HepG2 (cell line): ENCODE data around the gene QKI. TPM values are rescaled to one million over a fixed set of nuclear protein-coding genes. Genes with fewer than 3 reads are reported as not detected.

ENCODE experiments used
- ARID2 ChIP-seq: sonication (generic); formaldehyde crosslinking; IDR thresholded peaks from 2 replicates; pipeline ENCODE4 v1.8.1; 2022; ENCODE audit warnings: mild to moderate bottlenecking, missing genetic modification reagents, borderline replicate concordance
- ASH2L ChIP-seq: fragments of 300-600, 200-600 bp; sonication (generic); IDR thresholded peaks from 2 replicates; pipeline ENCODE4 v1.7.0; 2017; ENCODE audit warnings: low read depth, mild to moderate bottlenecking, moderate library complexity, mixed read lengths, low read length; ENCODE audit not compliant: insufficient read length
- ATF5 ChIP-seq: sonication (generic); formaldehyde crosslinking; IDR thresholded peaks from 2 replicates; pipeline ENCODE4 v1.4.0; 2020; ENCODE audit warnings: mild to moderate bottlenecking, low read depth, missing genetic modification reagents
- BHLHE40 ChIP-seq: IDR thresholded peaks from 2 replicates; pipeline ENCODE4 v1.6.1; 2011; ENCODE audit warnings: low read length, improper control_type of control experiment
- ELF1 ChIP-seq: sonication (generic); formaldehyde crosslinking; IDR thresholded peaks from 2 replicates; pipeline ENCODE4 v1.4.0; 2020; ENCODE audit warnings: missing genetic modification reagents
- ESRRA ChIP-seq: sonication (generic); formaldehyde crosslinking; IDR thresholded peaks from 2 replicates; pipeline ENCODE4 v1.5.1; 2020; ENCODE audit warnings: mild to moderate bottlenecking, low read depth, missing genetic modification reagents
- ETV5 ChIP-seq: IDR thresholded peaks from 2 replicates; pipeline ENCODE4 v1.6.1; 2018; ENCODE audit warnings: missing biosample characterization, missing genetic modification reagents, inconsistent platforms, borderline replicate concordance
- FOSL1 ChIP-seq: sonication (generic); formaldehyde crosslinking; IDR thresholded peaks from 2 replicates; pipeline ENCODE4 v1.9.0; 2021; ENCODE audit warnings: missing genetic modification reagents, borderline replicate concordance
- FOXK1 ChIP-seq: sonication (generic); formaldehyde crosslinking; IDR thresholded peaks from 2 replicates; pipeline ENCODE4 v1.4.0; 2020; ENCODE audit warnings: low read depth, missing genetic modification reagents, borderline replicate concordance
- FOXM1 ChIP-seq: sonication (generic); formaldehyde crosslinking; IDR thresholded peaks from 2 replicates; pipeline ENCODE4 v1.5.0; 2020; ENCODE audit warnings: missing genetic modification reagents
- GTF2F1 ChIP-seq: fragments of 150-350 bp; IDR thresholded peaks from 2 replicates; pipeline ENCODE4 v1.6.1; 2014; ENCODE audit warnings: low read length
- HINFP ChIP-seq: sonication (generic); formaldehyde crosslinking; IDR thresholded peaks from 2 replicates; pipeline ENCODE4 v1.4.0; 2020; ENCODE audit warnings: low read depth, mild to moderate bottlenecking, missing genetic modification reagents
- KDM1A ChIP-seq: IDR thresholded peaks from 2 replicates; pipeline ENCODE4 v1.6.1; 2016; ENCODE audit warnings: missing compliant biosample characterization
- MTA1 ChIP-seq: sonication (generic); formaldehyde crosslinking; IDR thresholded peaks from 2 replicates; pipeline ENCODE4 v1.4.0; 2020; ENCODE audit warnings: missing genetic modification reagents, mild to moderate bottlenecking, borderline replicate concordance
- NAIF1 ChIP-seq: sonication (generic); formaldehyde crosslinking; IDR thresholded peaks from 2 replicates; pipeline ENCODE4 v1.5.0; 2020; ENCODE audit warnings: mild to moderate bottlenecking, missing genetic modification reagents, borderline replicate concordance
- NFIB ChIP-seq: sonication (generic); formaldehyde crosslinking; IDR thresholded peaks from 2 replicates; pipeline ENCODE4 v1.9.0; 2021; ENCODE audit warnings: missing genetic modification reagents, mild to moderate bottlenecking, borderline replicate concordance
- PCBP2 ChIP-seq: fragments of 200-400 bp; formaldehyde crosslinking; optimal IDR thresholded peaks from 2 replicates; pipeline ENCODE3; 2018; ENCODE audit warnings: low read length, low read depth; ENCODE audit not compliant: poor library complexity, severe bottlenecking
- PPARG ChIP-seq: conservative IDR thresholded peaks from 2 replicates; pipeline ENCODE4 v1.6.1; 2016; ENCODE audit warnings: missing biosample characterization, missing genetic modification reagents
- ZBTB1 ChIP-seq: sonication (generic); formaldehyde crosslinking; IDR thresholded peaks from 2 replicates; pipeline ENCODE4 v1.4.0; 2020; ENCODE audit warnings: missing genetic modification reagents, borderline replicate concordance
- ZIK1 ChIP-seq: sonication (generic); formaldehyde crosslinking; IDR thresholded peaks from 2 replicates; pipeline ENCODE4 v1.5.0; 2020; ENCODE audit warnings: mild to moderate bottlenecking, low read depth, missing genetic modification reagents, borderline replicate concordance
- ZNF138 ChIP-seq: sonication (generic); formaldehyde crosslinking; IDR thresholded peaks from 2 replicates; pipeline ENCODE4 v1.5.0; 2020; ENCODE audit warnings: mild to moderate bottlenecking, low read depth, missing genetic modification reagents
- ZNF275 ChIP-seq: sonication (generic); formaldehyde crosslinking; IDR thresholded peaks from 2 replicates; pipeline ENCODE4 v1.8.0; 2022; ENCODE audit warnings: missing genetic modification reagents, mild to moderate bottlenecking, inconsistent platforms, borderline replicate concordance
- ZNF33A ChIP-seq: sonication (generic); formaldehyde crosslinking; IDR thresholded peaks from 2 replicates; pipeline ENCODE4 v1.5.1; 2020; ENCODE audit warnings: missing genetic modification reagents, mild to moderate bottlenecking, moderate library complexity, borderline replicate concordance
- ZNF552 ChIP-seq: sonication (generic); formaldehyde crosslinking; IDR thresholded peaks from 2 replicates; pipeline ENCODE4 v1.9.0; 2022; ENCODE audit warnings: missing genetic modification reagents, mild to moderate bottlenecking, borderline replicate concordance
- ZNF605 ChIP-seq: sonication (generic); formaldehyde crosslinking; IDR thresholded peaks from 2 replicates; pipeline ENCODE4 v1.8.0; 2022; ENCODE audit warnings: mild to moderate bottlenecking, missing genetic modification reagents
- ZNF619 ChIP-seq: sonication (generic); formaldehyde crosslinking; IDR thresholded peaks from 2 replicates; pipeline ENCODE4 v1.4.0; 2020; ENCODE audit warnings: mild to moderate bottlenecking, missing genetic modification reagents
- ZNF670 ChIP-seq: sonication (generic); formaldehyde crosslinking; IDR thresholded peaks from 2 replicates; pipeline ENCODE4 v1.8.0; 2022; ENCODE audit warnings: mild to moderate bottlenecking, missing genetic modification reagents, borderline replicate concordance
- ZNF891 ChIP-seq: sonication (generic); formaldehyde crosslinking; IDR thresholded peaks from 2 replicates; pipeline ENCODE4 v1.5.0; 2020; ENCODE audit warnings: mild to moderate bottlenecking, missing genetic modification reagents
- polyA plus RNA-seq, 8 experiments: library from polyadenylated mRNA; depleted of rRNA in 3 of 8; stranded (reverse) in 7 of 8; unstranded in 1 of 8; fragments of >200 nt; fragmentation: Illumina TruSeq in 4 of 8; extraction: Trizol in 4 of 8; gene quantifications; 2 replicates each; pipeline versions ENCODE4 v1.2.1 to v1.2.3, GENCODE V29; 2011 to 2016; ENCODE audit warnings: low read depth in 4 of 8, missing spikeins in 1 of 8, mixed read lengths in 1 of 8; ENCODE audit not compliant: insufficient read depth in 1 of 8
- total RNA-seq, 5 experiments: library from RNA; depleted of rRNA; stranded (reverse); fragments of >200 nt; fragmentation: Illumina TruSeq; extraction: Trizol; gene quantifications; 2 replicates each; pipeline ENCODE4 v1.2.3, GENCODE V29; 2016; ENCODE audit warnings: low read depth in 1 of 5

QKI gene
- total and polyA plus RNA-seq, 2 of the 13 experiments (the other 11 are each of a cell fraction or from before 2014, with no cell fraction given) = 136 to 137 TPM

DNA sequence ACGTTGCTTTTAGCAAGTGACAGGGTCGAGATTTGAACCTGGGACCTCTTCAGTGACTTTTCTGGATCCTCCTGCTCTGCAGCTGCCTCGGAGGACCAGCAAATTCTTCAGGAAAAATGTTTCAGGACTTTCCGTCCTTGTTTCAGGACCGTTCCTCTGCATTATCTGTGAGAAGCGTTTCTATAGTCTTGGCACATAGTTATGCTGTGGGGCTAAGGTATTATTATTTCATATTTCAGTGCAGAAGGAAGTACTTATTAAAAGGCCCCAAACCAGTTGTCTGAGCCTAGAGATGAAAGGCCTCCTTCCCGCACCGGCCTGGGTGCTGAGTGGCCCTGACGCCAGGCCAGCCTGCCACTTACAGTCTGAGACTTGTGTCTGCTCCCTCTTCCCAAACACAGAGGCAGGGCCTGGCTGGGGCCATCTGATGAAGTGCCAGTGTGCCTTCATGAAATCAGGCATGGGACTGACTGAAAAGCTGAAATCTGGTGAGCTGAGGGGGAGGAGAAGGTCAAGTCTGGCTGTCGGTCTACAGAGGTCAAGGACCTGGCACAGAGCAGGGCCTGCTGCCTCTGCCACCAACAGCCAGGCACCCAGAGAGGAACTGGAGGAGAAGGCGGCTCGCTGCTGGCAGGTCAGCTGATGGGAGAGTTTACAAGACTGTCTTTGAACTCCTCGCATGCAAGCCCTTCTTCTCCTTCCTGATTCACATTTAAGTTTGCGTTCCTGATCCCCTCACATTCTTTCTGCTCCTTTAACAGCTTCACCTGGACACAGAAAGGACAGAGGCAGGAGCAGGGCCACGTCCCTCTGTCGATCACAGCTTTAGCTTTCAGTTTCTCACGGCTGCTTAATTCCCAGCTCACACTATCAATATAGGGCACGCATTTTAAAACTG is 8.9 kb upstream of the QKI start (continued):
- TF ChIP-seq ZIK1 (CRISPR knock-in tag) (no peak), ZBTB1 (CRISPR knock-in tag) (no peak), ZNF619 (CRISPR knock-in tag) (no peak), HINFP (CRISPR knock-in tag) (no peak), PPARG (CRISPR knock-in tag) (no peak), MTA1 (CRISPR knock-in tag) (peak; percentile 88; the same call in 1 of the 2 replicates), ZNF275 (CRISPR knock-in tag) (no peak), NAIF1 (CRISPR knock-in tag) (no peak), GTF2F1 (no peak), ARID2 (CRISPR knock-in tag) (peak; percentile 93), ASH2L (peak; percentile 76), PCBP2 (no peak), ZNF138 (CRISPR knock-in tag) (no peak), ESRRA (CRISPR knock-in tag) (peak; percentile 51; the same call in 1 of the 2 replicates), KDM1A (no peak), NFIB (CRISPR knock-in tag) (no peak), ZNF891 (CRISPR knock-in tag) (0 out of 2 replicates have a peak, but pooled peaks have one; percentile 48), ZNF33A (CRISPR knock-in tag) (no peak), ZNF552 (no peak), BHLHE40 (no peak), FOSL1 (CRISPR knock-in tag) (no peak), ELF1 (CRISPR knock-in tag) (no peak), ZNF670 (CRISPR knock-in tag) (no peak), ZNF605 (CRISPR knock-in tag) (no peak; the same call in 1 of the 2 replicates), FOXK1 (CRISPR knock-in tag) (no peak), FOXM1 (CRISPR knock-in tag) (no peak), ETV5 (no peak), ATF5 (CRISPR knock-in tag) (no peak)
